Astrocyte (in vitro differentiated cells and primary cell): Measurements from ENCODE around the gene BEX3. TPM values are rescaled to one million over a fixed set of nuclear protein-coding genes. Genes with fewer than 3 reads are reported as not detected.

Experiments
- DNase-seq: peaks from one replicate; pipeline ENCODE4 v3.0.0-alpha.2; 2010; ENCODE audit warnings: low read depth
- FAIRE-seq: peaks from 2 replicates; lab custom pipeline; 2011; peaks lifted over from hg19 to GRCh38; lab: Jason Lieb, UNC
- H2AFZ ChIP-seq: 2 replicates; pipeline ENCODE4 v1.6.0; 2012; ENCODE audit warnings: low read depth, low read length, inconsistent platforms
- H3K27ac ChIP-seq: 2 replicates; pipeline ENCODE4 v1.5.1; 2011; ENCODE audit warnings: low read depth, low read length, inconsistent platforms
- H3K27me3 ChIP-seq: 2 replicates; pipeline ENCODE4 v1.6.0; 2011; ENCODE audit warnings: low read length, inconsistent platforms; ENCODE audit not compliant: insufficient read depth
- H3K36me3 ChIP-seq: 2 replicates; pipeline ENCODE4 v1.5.1; 2011; ENCODE audit warnings: low read length, inconsistent platforms; ENCODE audit not compliant: insufficient read depth
- H3K4me1 ChIP-seq: 2 replicates; pipeline ENCODE4 v1.5.1; 2011; ENCODE audit warnings: low read length, inconsistent platforms; ENCODE audit not compliant: insufficient read depth
- H3K4me2 ChIP-seq: 2 replicates; pipeline ENCODE4 v1.6.0; 2012; ENCODE audit warnings: low read length, inconsistent platforms
- H3K4me3 ChIP-seq: 2 replicates; pipeline ENCODE4 v1.5.1; 2011; ENCODE audit warnings: low read depth, mild to moderate bottlenecking, low read length, inconsistent platforms; ENCODE audit not compliant: insufficient read depth
- H3K79me2 ChIP-seq: 2 replicates; pipeline ENCODE4 v1.6.0; 2012; ENCODE audit warnings: mild to moderate bottlenecking, low read length, inconsistent platforms; ENCODE audit not compliant: insufficient read depth
- H3K9ac ChIP-seq: 2 replicates; pipeline ENCODE4 v1.6.0; 2012; ENCODE audit warnings: mild to moderate bottlenecking, low read length, inconsistent platforms
- H3K9me3 ChIP-seq: 2 replicates; pipeline ENCODE4 v1.5.1; 2012; ENCODE audit warnings: low read depth, mild to moderate bottlenecking, low read length, inconsistent platforms; ENCODE audit not compliant: insufficient read depth
- H4K20me1 ChIP-seq: 2 replicates; pipeline ENCODE4 v1.6.0; 2012; ENCODE audit warnings: low read length, inconsistent platforms; ENCODE audit not compliant: insufficient read depth
- H3K27ac Mint-ChIP-seq: one replicate; pipeline ENCODE4 v1.8.0; 2021; ENCODE audit warnings: mild to moderate bottlenecking, mixed read lengths; ENCODE audit not compliant: unreplicated experiment
- H3K27me3 Mint-ChIP-seq: one replicate; pipeline ENCODE4 v1.8.0; 2021; ENCODE audit warnings: low read depth, mixed read lengths; ENCODE audit not compliant: unreplicated experiment
- H3K36me3 Mint-ChIP-seq: one replicate; pipeline ENCODE4 v1.8.0; 2021; ENCODE audit warnings: low read depth, mixed read lengths; ENCODE audit not compliant: unreplicated experiment
- H3K4me1 Mint-ChIP-seq: one replicate; pipeline ENCODE4 v1.8.0; 2021; ENCODE audit warnings: low read depth, mixed read lengths; ENCODE audit not compliant: unreplicated experiment
- H3K4me3 Mint-ChIP-seq: one replicate; pipeline ENCODE4 v1.8.0; 2021; ENCODE audit warnings: mild to moderate bottlenecking, moderate library complexity, mixed read lengths; ENCODE audit not compliant: unreplicated experiment
- H3K9me3 Mint-ChIP-seq: one replicate; pipeline ENCODE4 v1.8.0; 2021; ENCODE audit warnings: mild to moderate bottlenecking, mixed read lengths; ENCODE audit not compliant: unreplicated experiment
- CTCF ChIP-seq: IDR thresholded peaks from 2 replicates; pipeline ENCODE4 v1.5.1; 2011; ENCODE audit warnings: low read depth, mild to moderate bottlenecking, inconsistent platforms, low read length, moderate library complexity; ENCODE audit not compliant: insufficient read depth
- EZH2 ChIP-seq: IDR thresholded peaks from 2 replicates; pipeline ENCODE4 v1.6.1; 2012; ENCODE audit warnings: mild to moderate bottlenecking, low read length, inconsistent platforms; ENCODE audit not compliant: insufficient read depth
- total RNA-seq: library from RNA; stranded (reverse); gene quantifications from 2 replicates; pipeline ENCODE4 v1.2.1, GENCODE V29; 2021

The BEX3 gene
- total RNA-seq, 1 donor from 2014 or later, result 241 TPM

- H3K9me3 ChIP-seq, result no peaks in the 10 kb centered on the region
- H3K79me2 ChIP-seq, result no peaks in the 10 kb centered on the region
- DNase-seq (peak; percentile 6), FAIRE-seq (peak; percentile 17)
- Mint-ChIP-seq H3K36me3 (no peaks in the 10 kb centered on the region), H3K4me1 (peaks cover 3% of the 10 kb centered on the region), H3K27ac (no peak overlapping the region), H3K9me3 (no peaks in the 10 kb centered on the region), H3K27me3 (no peaks in the 10 kb centered on the region), H3K4me3 (peak overlapping the region; percentile 79)
- H3K4me1 ChIP-seq, result peaks cover 3% of the 10 kb centered on the region
- no peak for TF ChIP-seq CTCF
- TF ChIP-seq EZH2, result no peak
- H3K36me3 ChIP-seq, result no peaks in the 10 kb centered on the region
- peak overlapping the region; percentile 52 for H3K4me3 ChIP-seq
- no peaks in the 10 kb centered on the region for H4K20me1 ChIP-seq
- no peaks in the 10 kb centered on the region for H3K27me3 ChIP-seq
- peak overlapping the region; percentile 76 for H3K9ac ChIP-seq
- peak overlapping the region; percentile 13 for H3K27ac ChIP-seq
- H2AFZ ChIP-seq, result peak overlapping the region; percentile 86
- H3K4me2 ChIP-seq, result peak overlapping the region; percentile 84
Observed at GRCh38 chrX:103330681-103331288, 45.6 kb upstream of the BEX3 start.

- no peak for TF ChIP-seq EZH2
- TF ChIP-seq CTCF, result no peak
- no peaks in the 10 kb centered on the region for H3K36me3 ChIP-seq
- no peak overlapping the region for H3K27ac Mint-ChIP-seq
- H3K4me1 ChIP-seq, result no peaks in the 10 kb centered on the region
- no peaks in the 10 kb centered on the region for H3K36me3 Mint-ChIP-seq
- no peak overlapping the region for H3K4me3 Mint-ChIP-seq
- no peak overlapping the region for H3K9ac ChIP-seq
- no peak overlapping the region for H3K4me3 ChIP-seq
- H3K4me1 Mint-ChIP-seq, result no peaks in the 10 kb centered on the region
- FAIRE-seq (no peak), DNase-seq (no peak)
- H3K27ac ChIP-seq, result no peak overlapping the region
- H3K27me3 ChIP-seq, result peaks cover 4% of the 10 kb centered on the region
- no peak overlapping the region for H3K4me2 ChIP-seq
- no peaks in the 10 kb centered on the region for H3K27me3 Mint-ChIP-seq
- no peaks in the 10 kb centered on the region for H3K79me2 ChIP-seq
- no peaks in the 10 kb centered on the region for H4K20me1 ChIP-seq
- H2AFZ ChIP-seq, result no peak overlapping the region
- H3K9me3 ChIP-seq, result no peaks in the 10 kb centered on the region
- H3K9me3 Mint-ChIP-seq, result no peaks in the 10 kb centered on the region
Observed at GRCh38 chrX:103338663-103339062, 37.7 kb upstream of the BEX3 start.

GRCh38 chrX:103343105-103343504 lies 33.2 kb upstream of the BEX3 start:
- Histone ChIP-seq H3K27ac (no peak overlapping the region), H3K9ac (no peak overlapping the region), H3K36me3 (no peaks in the 10 kb centered on the region), H3K9me3 (no peaks in the 10 kb centered on the region), H3K79me2 (no peaks in the 10 kb centered on the region), H2AFZ (peak overlapping the region; percentile 41), H3K27me3 (no peaks in the 10 kb centered on the region), H3K4me2 (no peak overlapping the region), H3K4me1 (no peaks in the 10 kb centered on the region), H3K4me3 (no peak overlapping the region), H4K20me1 (no peaks in the 10 kb centered on the region)
- Mint-ChIP-seq H3K27ac (no peak overlapping the region), H3K36me3 (no peaks in the 10 kb centered on the region), H3K4me3 (no peak overlapping the region), H3K27me3 (peaks cover 2% of the 10 kb centered on the region), H3K4me1 (no peaks in the 10 kb centered on the region), H3K9me3 (no peaks in the 10 kb centered on the region)
- FAIRE-seq, result peak; percentile 87
- TF ChIP-seq CTCF (peak; percentile 61), EZH2 (no peak)
- no peak for DNase-seq
